HepG2 (cell line): ENCODE results near the gene GGT7. TPM values are rescaled to one million over a fixed set of nuclear protein-coding genes. Genes with fewer than 3 reads are reported as not detected.

ENCODE experiments used
- ARNT ChIP-seq: fragments of 450-650 bp; IDR thresholded peaks from 2 replicates; pipeline ENCODE4 v1.6.1; 2017
- ATRX ChIP-seq: sonication (generic); formaldehyde crosslinking; IDR thresholded peaks from 2 replicates; pipeline ENCODE4 v1.4.0; 2020; ENCODE audit warnings: missing genetic modification reagents, borderline replicate concordance
- FOXC1 ChIP-seq: sonication (generic); formaldehyde crosslinking; IDR thresholded peaks from 2 replicates; pipeline ENCODE4 v1.8.0; 2022; ENCODE audit warnings: mild to moderate bottlenecking, missing genetic modification reagents, borderline replicate concordance
- HBP1 ChIP-seq: IDR thresholded peaks from 2 replicates; pipeline ENCODE4 v1.6.1; 2016; ENCODE audit warnings: low read depth, control low read depth
- HDAC2 ChIP-seq: sonication (generic); formaldehyde crosslinking; IDR thresholded peaks from 2 replicates; pipeline ENCODE4 v1.4.0; 2020; ENCODE audit warnings: missing genetic modification reagents
- HDAC6 ChIP-seq: fragments of 200-600 bp; sonication (generic); IDR thresholded peaks from 2 replicates; pipeline ENCODE4 v1.7.0; 2017; ENCODE audit warnings: mild to moderate bottlenecking, antibody characterized with exemption, low read length, low read depth
- HIC2 ChIP-seq: sonication (generic); formaldehyde crosslinking; IDR thresholded peaks from 2 replicates; pipeline ENCODE4 v1.9.0; 2022; ENCODE audit warnings: low read depth, missing genetic modification reagents
- KLF16 ChIP-seq, 2 experiments: sonication (generic) in 1 of 2; formaldehyde crosslinking in 1 of 2; IDR thresholded peaks; 2 replicates each; pipeline versions ENCODE4 v1.6.1 to v1.8.0; 2016 to 2023; ENCODE audit warnings: missing genetic modification reagents in 2 of 2, missing compliant biosample characterization in 1 of 2
- NAIF1 ChIP-seq: sonication (generic); formaldehyde crosslinking; IDR thresholded peaks from 2 replicates; pipeline ENCODE4 v1.5.0; 2020; ENCODE audit warnings: mild to moderate bottlenecking, missing genetic modification reagents, borderline replicate concordance
- NFKB2 ChIP-seq: sonication (generic); formaldehyde crosslinking; IDR thresholded peaks from 2 replicates; pipeline ENCODE4 v1.4.0; 2020; ENCODE audit warnings: missing genetic modification reagents, borderline replicate concordance
- PHF5A ChIP-seq: IDR thresholded peaks from one replicate; pipeline ENCODE4 v1.6.1; 2018; ENCODE audit warnings: low read depth, missing genetic modification reagents; ENCODE audit not compliant: unreplicated experiment
- SMAD3 ChIP-seq: sonication (generic); formaldehyde crosslinking; IDR thresholded peaks from 2 replicates; pipeline ENCODE4 v1.4.0; 2020; ENCODE audit warnings: missing genetic modification reagents
- THAP7 ChIP-seq: sonication (generic); formaldehyde crosslinking; IDR thresholded peaks from 2 replicates; pipeline ENCODE4 v1.8.1; 2023; ENCODE audit warnings: mild to moderate bottlenecking, missing genetic modification reagents
- ZBTB37 ChIP-seq: sonication (generic); formaldehyde crosslinking; IDR thresholded peaks from 2 replicates; pipeline ENCODE4 v1.4.0; 2020; ENCODE audit warnings: mild to moderate bottlenecking, missing genetic modification reagents
- ZBTB43 ChIP-seq: sonication (generic); formaldehyde crosslinking; conservative IDR thresholded peaks from 2 replicates; pipeline ENCODE4 v1.4.0; 2020; ENCODE audit warnings: missing genetic modification reagents
- ZNF224 ChIP-seq: sonication (generic); formaldehyde crosslinking; IDR thresholded peaks from 2 replicates; pipeline ENCODE4 v1.5.0; 2020; ENCODE audit warnings: mild to moderate bottlenecking, missing genetic modification reagents
- ZNF619 ChIP-seq: sonication (generic); formaldehyde crosslinking; IDR thresholded peaks from 2 replicates; pipeline ENCODE4 v1.4.0; 2020; ENCODE audit warnings: mild to moderate bottlenecking, missing genetic modification reagents
- ZNF766 ChIP-seq: sonication (generic); formaldehyde crosslinking; IDR thresholded peaks from 2 replicates; pipeline ENCODE4 v1.5.0; 2020; ENCODE audit warnings: missing genetic modification reagents, borderline replicate concordance
- polyA plus RNA-seq, 8 experiments: library from polyadenylated mRNA; depleted of rRNA in 3 of 8; stranded (reverse) in 7 of 8; unstranded in 1 of 8; fragments of >200 nt; fragmentation: Illumina TruSeq in 4 of 8; extraction: Trizol in 4 of 8; gene quantifications; 2 replicates each; pipeline versions ENCODE4 v1.2.1 to v1.2.3, GENCODE V29; 2011 to 2016; ENCODE audit warnings: low read depth in 4 of 8, missing spikeins in 1 of 8, mixed read lengths in 1 of 8; ENCODE audit not compliant: insufficient read depth in 1 of 8
- total RNA-seq, 5 experiments: library from RNA; depleted of rRNA; stranded (reverse); fragments of >200 nt; fragmentation: Illumina TruSeq; extraction: Trizol; gene quantifications; 2 replicates each; pipeline ENCODE4 v1.2.3, GENCODE V29; 2016; ENCODE audit warnings: low read depth in 1 of 5

Gene GGT7
- total and polyA plus RNA-seq, 2 of the 13 experiments (the other 11 are each of a cell fraction or from before 2014, with no cell fraction given), result 6.6 to 23.0 TPM

- TF ChIP-seq HDAC6, result no peak
- 0 out of 2 replicates have a peak, but pooled peaks have one; percentile 56 for TF ChIP-seq ZNF224
- peak; percentile 71; the same call in 1 of the 2 replicates for TF ChIP-seq FOXC1 (CRISPR knock-in tag)
- peak; percentile 82; the same call in 1 of the 2 replicates for TF ChIP-seq ZNF619 (CRISPR knock-in tag)
- TF ChIP-seq THAP7 (CRISPR knock-in tag), result peak; percentile 70; the same call in 1 of the 2 replicates
- no peak; the same call in 1 of the 2 replicates for TF ChIP-seq HDAC2 (CRISPR knock-in tag)
- peak; percentile 13; the same call in 1 of the 2 replicates for TF ChIP-seq NFKB2 (CRISPR knock-in tag)
- TF ChIP-seq ATRX, result no peak
- TF ChIP-seq NAIF1 (CRISPR knock-in tag), result peak; percentile 43; the same call in 1 of the 2 replicates
- TF ChIP-seq ZNF766 (CRISPR knock-in tag), result peak; percentile 86; the same call in 1 of the 2 replicates
- no peak for TF ChIP-seq PHF5A (CRISPR knock-in tag)
- peak; percentile 52 for TF ChIP-seq ZBTB43 (CRISPR knock-in tag)
- peak; percentile 22; the same call in 1 of the 2 replicates for TF ChIP-seq HIC2
- TF ChIP-seq ARNT, result no peak
- peak in 1 of 2 experiments; percentile 10; a peak in 2 of 4 replicates for TF ChIP-seq KLF16 (CRISPR knock-in tag; IDR thresholded peaks at IDR 0.05)
- TF ChIP-seq SMAD3 (CRISPR knock-in tag), result 0 out of 2 replicates have a peak, but pooled peaks have one; percentile 9
- peak; percentile 48; the same call in 1 of the 2 replicates for TF ChIP-seq ZBTB37 (CRISPR knock-in tag)
- 0 out of 2 replicates have a peak, but pooled peaks have one; percentile 44 for TF ChIP-seq HBP1 (CRISPR knock-in tag)
Measured at GRCh38 chr20:34876406-34877282, 4.0 kb upstream of the GGT7 start, which contains the start of gene ACSS2 (continued).
